DND-41 (cell line): ENCODE data around the gene CATSPERD.

Experiments
- CTCF ChIP-seq: IDR thresholded peaks from 2 replicates; pipeline ENCODE4 v1.5.1; 2012; ENCODE audit warnings: borderline replicate concordance, low read length, moderate library complexity, mild to moderate bottlenecking; ENCODE audit not compliant: poor library complexity, severe bottlenecking; ENCODE audit errors: extremely low read depth
- EZH2 ChIP-seq: IDR thresholded peaks from 3 replicates; pipeline ENCODE4 v1.6.1; 2012; ENCODE audit warnings: borderline replicate concordance, low read depth, mild to moderate bottlenecking, moderate library complexity, low read length, inconsistent platforms; ENCODE audit not compliant: severe bottlenecking

GRCh38 chr19:5706876-5707573, 13.4 kb upstream of the CATSPERD start:
- no peak for TF ChIP-seq EZH2
- TF ChIP-seq CTCF, result no peak
